Stimulated activated naive CD4-positive, alpha-beta T cell (primary cell): ENCODE results near the gene BCL11B.
"Not testable (repeated sequence)": the region's sequence is repeated elsewhere in the genome, so short reads cannot be mapped to it uniquely, and the experiment has no call there.

Experiments
- DNase-seq, 6 experiments: peaks; one replicate each; lab custom pipeline; 2025; lab: John Stamatoyannopoulos, UW

BCL11B gene

DNA sequence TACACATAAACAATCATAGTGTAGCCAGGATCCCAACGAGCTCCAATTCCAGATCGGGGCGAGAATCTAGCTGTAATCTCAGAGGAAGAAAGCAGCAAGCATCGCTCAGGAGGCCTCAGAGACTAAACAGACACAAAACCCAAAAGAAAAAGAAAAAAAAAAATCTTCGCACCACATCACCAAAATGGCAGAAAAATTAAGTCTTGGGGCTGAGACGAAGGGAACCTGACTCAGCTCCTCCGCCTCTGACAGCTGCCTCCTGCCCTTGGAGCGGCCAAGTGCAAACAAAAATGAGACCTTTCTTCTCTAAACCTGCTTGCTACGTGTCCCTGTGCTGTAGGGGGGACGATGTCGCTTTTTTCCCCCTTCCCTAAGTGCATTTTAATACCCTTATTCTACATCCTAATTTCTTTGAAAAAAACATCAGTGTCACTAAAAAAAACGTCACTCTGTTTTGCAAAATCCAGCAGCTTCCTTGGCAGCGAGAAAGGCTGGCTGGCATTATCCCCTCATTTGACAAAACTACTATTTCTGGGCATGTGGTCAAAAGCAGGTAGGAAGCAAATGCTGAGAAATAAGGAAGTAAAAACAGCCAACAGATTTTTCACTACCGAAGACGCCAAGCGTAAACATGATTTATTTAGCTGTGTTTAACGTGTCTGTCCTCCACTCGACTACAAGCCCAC is 30.5 kb downstream of the BCL11B start:
- DNase-seq = peak in 5 of 6 experiments; percentile 52 to 77 (median 61)

DNA sequence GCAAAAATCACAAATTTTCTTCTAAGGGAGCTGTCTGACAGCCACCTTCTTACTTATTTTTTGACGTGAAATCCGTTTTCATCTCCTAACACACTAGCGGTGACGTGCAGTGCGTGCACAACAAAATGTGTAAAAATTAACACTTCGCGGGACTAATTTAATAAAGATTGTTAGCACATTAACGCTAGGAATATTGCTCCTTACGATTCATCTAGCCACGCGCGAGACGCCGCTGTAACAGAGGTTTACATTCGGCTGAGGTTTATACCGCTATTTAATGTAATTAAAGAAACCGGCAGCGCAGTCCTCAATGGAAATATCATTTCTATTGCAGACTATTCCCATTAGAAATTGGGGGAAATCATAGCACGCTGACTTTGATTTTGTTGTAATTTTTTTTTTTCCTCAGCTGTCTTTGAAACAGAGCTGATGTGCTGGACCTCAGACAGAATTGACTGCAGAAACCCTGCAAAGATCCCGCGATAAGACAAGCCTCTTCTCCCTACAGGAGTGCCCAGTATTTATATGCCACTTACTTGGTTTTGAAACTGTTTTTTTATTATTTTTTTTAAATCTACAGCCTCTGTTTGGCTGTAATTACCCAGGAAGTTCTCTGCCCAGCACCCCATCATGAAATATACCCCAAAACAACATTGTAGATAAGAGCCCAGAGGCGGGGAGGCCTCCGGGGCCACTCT is 31.2 kb downstream of the BCL11B start:
- peak in 1 of 6 experiments; percentile 39 for DNase-seq

DNA sequence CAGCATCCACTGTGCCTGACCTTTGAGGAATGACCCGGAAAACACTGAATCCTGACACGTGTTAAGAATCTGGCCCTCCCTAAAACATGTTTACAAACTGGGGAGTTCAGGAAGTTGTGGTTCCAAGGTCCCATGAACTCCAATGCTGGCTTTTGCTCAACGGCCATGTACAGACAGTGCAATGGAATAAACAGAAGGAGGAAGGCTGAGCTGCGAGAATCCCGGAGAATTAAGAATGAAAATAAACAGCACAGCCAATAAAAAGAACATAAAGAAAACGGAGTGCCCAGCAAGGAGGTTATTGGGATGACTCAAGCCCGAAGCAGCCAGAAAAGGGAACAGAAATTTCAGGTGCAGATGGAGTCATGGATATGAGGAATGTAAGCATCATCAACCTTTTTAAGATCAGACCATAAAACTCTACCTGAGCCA is 32.3 kb downstream of the BCL11B start:
- DNase-seq = no peak

DNA sequence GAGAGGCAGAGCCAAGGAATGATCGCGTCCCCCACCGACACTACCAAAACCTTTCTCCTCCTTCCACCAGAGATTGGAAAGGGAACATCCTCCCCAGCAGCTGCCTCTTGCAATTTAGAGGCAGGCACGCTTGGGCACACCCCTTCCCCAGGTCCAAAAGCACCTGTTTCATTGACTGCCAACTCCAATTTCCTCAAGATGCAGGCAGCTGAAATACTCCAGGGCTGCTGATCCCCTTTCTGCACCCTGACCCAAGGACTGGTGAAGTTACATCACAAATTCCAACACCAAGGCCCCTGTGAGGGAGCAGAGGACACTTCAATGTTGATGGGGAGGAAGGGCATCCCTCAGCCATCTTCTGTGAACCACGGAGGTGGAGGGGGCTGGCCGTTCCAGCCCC is 33.8 kb downstream of the BCL11B start:
- DNase-seq = peak in 1 of 6 experiments; percentile 31

DNA sequence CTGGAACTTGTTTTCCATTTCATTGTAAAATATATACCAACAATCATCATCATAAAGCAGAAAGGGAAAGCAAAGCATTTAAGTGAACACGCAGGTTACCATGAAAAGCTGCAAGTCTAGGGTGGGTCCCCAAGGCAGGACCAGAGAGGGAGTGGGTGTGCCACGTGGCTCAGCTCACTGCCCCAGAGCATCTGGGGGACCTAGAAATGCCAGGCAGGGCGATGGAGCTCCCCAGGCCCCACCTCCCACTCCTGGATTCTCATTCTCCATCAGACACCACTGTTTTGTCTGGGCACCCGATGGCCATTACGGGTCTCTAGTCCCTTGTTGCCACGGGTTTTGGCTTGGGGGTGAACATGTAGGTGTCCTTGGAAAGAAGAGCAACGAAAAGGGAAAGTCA is 34.7 kb downstream of the BCL11B start:
- peak in 1 of 6 experiments; percentile 26 for DNase-seq

DNA sequence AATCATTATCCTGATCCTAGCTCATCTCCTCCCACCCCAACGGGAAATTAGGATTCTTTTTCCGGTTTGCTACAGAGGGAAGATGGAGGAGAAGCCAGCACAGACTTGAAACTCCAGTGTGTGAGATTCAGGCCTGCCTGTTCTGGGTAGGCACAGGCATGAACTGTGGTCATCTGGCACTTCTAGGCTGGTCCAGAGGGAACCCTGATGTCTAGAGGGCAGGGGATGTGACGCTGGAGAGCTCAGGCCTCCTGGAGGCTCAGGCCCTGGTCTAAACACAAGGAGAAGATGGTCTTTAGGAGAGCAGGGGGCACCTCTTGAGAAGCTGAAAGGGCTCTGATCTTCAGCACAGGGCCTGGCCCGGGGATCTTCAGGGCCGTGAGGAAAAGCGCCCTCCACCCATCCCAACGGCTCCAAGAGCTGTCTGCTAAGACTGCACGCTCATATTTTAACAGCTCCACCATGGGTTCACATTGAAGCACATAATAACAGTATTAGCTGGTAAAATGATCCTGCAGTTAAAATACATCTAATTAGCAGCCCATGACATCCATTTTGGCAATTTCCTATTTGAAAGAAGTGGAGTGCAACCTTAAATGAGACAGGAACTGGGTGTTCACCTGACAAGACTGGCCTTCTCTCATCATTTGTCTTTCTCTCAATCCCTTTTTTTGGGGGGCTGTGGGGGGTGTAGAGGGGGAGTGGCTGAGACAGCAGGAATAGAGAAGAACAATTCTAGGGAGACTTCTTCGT is 35.4 kb downstream of the BCL11B start:
- DNase-seq = no peak

DNA sequence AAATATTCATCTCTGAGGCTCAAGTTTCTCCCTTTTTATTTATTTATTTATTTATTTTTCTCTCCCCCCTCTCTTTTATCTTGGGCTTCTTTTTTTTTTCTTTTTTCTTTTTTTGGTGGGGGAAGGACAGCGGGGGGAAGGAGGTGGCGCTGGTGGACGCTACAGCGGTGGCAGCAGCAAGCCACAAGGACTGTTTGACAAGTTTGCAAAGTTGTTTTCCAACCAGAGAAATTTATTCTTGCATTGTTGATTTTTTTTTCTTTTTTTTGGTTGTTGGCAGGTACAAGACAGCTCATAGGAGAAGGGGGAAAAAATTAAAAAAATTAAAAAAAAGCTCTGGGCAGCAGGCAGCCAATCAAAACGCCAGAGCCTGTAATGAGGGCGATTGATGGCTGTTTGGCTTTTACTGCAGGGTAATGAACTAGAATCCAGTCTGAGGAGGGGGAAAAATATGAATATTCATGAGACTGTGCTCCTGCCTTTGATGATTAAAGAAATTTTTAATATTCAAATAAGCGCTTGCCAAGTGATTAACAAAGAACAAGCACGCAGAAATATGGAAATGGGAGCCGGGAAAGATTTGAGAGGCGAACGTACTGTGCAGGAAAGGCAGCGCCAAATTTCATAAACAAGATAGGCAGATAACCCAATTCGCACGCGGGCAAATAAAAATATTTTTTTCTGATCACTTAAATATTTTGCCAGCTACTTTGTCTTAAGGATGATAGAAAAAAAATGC is 36.2 kb downstream of the BCL11B start:
- no peak for DNase-seq

DNA sequence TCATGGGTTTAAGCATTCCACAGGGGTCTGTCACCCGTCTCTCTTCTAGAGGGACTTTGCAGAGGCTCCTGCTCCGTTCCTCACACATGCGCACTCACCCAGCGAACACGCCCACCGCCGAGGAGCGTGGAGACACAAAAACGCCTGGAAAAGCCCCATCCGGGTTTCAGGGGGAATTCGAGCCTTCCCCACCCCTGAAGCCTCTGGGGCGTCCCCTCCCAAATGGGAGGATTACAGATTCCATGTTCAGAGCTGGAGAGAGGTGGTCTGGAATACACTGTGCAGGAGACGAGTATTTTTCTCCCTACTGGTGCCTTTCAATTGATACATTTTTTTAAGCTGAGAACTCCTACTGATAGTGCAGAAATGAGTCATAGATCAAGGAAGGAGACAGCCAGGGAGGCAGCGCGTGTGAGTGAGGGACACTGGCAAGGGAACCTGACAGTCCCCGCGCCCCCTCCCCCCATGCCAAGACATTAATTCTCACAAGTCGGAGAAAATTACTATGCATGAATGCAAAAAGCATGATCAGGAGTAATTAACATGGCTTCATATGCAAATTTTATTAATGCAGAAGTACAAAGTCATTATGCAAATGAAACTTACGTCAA is 36.9 kb downstream of the BCL11B start:
- DNase-seq = peak in 4 of 6 experiments; percentile 68 to 82 (median 78)

DNA sequence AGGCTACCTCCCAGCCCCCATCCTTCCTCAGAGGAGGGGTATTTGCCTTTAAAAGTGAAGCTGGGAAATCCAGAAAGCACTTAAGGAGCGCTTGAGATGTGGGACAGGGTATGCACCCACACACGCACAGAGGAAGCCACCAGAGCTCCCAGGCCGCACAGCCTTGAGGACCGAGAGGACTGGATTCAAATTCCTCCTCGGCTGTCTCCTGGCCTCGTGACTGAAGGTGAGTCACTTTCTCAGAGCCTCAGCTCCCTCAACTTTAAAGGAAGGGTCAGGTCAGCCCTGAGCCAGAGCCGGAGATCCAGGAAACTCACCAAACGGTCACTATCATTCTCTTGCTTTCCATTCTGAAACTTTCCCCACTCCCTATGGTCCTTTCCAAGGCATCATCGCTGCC is 37.6 kb downstream of the BCL11B start:
- DNase-seq = peak in 1 of 6 experiments; percentile 24

DNA sequence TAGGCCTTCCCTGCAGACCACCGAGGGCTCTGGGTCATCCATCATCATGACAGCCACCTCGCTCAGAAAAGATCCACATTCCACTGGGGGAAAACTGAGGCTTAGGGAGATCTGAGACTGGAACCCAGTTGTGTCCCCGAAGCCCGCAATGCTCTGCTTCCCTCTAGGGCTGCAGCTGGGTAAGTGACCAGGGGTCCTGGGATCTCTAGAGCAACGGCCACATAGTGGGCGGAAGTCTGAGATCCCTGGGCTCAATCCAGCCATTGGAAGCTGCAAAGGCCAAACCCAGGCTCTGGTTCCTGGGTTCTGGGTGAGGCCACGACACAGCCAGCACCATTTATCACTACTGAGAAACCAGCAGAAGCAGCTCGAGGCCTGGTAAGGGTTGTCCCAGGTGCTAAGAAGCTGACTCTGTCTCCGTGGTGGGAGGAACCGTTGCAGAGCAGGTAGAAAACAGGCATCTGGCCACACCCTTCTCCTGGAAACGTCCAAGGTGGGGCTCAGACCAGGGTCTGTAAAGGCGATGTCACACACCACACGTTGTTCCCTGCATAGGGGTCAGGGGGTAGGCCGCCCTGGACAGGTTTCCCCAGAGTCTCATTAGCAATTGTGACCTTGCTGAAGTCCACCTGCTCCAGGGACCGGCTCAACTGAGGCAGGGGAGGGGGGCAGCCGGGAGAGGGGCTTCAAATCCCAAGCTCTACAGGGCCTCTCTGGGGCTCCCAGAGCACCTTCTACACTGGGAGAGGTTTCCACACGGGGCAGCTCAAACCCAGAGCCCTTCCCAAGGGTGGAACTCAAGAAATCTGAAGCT is 38.6 kb downstream of the BCL11B start:
- peak in 1 of 6 experiments; percentile 29 for DNase-seq

DNA sequence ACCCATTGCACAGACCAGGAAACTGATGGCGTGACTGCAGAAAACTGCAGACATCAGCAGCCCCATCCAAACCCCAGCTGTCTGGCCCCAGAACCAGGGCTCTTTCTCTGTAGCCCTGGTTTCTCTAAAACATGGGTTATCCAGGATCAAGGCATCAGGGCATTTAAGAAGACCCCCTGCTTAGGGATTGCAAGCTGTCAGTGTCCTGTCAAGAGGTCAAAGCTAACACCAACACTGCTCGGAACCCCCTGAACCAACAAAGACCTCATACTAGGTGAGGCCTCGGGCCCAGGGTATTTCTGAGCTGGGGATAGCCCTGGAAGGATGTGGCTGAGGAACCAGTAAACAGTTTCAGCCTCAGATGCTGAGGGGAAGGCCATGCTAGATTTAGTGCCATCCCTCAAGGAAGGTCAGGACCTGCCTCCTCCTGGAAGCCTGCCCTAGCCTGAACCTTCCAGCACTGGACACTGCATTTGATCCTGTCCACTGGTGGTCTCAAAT is 39.2 kb downstream of the BCL11B start:
- DNase-seq = peak in 1 of 6 experiments; percentile 24

DNA sequence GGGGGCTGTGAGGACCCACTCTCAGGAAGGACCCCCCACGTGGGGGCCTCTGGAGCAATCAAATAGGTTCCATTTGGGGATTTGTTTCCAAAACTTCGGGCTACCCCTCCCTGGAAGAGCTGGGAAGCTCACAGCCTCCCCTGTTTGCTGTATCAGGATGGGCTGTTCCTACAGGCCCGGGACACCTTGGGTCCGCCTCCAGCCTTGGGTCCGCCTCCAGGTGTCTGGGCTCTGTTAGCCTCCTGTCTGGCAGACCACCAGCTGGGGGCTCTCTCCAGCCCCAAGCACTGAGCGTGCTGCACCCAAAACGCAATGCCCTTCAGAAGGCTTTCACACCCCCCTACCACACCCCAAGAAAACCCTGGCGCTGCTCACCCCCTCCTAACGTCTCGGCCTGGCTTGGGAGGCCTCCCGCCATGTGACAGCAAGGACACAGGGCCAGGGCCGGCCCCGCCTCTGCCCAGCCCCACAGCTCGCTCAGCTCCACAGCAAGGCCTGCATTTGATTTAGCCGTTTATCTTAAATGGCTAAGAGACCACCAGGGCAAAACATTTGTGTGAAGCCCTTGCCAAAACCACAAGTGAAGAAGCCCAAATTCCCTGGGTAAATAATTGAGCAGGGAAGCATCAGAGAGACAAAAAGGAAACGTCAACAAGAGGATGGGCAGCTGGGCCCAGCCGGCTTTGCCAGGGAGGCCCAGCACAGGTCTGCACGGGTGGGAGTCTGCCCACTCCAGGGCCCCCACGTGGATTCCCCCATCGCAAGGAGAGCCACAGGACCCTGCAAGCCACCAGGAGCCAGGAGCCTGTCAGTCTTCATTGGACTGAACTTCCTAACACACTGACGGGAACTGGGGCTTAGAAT is 39.9 kb downstream of the BCL11B start:
- peak in 1 of 6 experiments; percentile 47 for DNase-seq

DNA sequence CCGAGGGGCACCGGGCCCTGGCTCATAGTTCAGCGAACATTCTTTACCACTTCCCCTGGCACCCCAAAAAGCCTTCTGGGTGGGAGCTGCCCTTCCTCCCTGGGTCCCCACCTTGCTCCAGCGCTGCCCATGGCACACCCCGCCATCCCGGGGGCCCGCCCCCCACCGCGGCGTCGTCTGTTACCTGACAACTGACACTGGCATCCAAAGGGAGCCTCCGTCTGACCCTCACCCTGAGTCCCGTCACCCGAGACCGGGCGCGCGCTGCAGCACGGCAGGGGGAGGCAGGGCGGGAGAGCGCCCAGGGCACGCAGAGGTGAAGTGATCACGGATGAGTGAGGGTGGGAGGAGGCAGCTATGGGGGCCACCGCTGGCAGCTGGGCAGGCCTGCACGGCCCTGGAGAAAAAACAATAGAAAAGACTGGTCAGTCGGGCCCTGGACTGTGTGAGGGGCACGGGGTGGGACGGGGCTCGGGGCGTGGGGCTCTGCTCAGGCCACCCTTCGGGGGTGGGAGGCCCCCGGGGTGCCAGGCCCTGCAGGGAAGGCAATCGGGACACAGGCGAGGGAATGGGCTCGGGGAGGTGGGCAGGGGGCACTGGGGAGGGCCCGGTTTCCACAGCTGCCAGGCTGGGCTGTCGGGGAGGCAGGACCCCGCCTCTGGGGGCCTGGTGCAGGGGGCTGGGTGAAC is 40.7 kb downstream of the BCL11B start:
- no peak for DNase-seq

DNA sequence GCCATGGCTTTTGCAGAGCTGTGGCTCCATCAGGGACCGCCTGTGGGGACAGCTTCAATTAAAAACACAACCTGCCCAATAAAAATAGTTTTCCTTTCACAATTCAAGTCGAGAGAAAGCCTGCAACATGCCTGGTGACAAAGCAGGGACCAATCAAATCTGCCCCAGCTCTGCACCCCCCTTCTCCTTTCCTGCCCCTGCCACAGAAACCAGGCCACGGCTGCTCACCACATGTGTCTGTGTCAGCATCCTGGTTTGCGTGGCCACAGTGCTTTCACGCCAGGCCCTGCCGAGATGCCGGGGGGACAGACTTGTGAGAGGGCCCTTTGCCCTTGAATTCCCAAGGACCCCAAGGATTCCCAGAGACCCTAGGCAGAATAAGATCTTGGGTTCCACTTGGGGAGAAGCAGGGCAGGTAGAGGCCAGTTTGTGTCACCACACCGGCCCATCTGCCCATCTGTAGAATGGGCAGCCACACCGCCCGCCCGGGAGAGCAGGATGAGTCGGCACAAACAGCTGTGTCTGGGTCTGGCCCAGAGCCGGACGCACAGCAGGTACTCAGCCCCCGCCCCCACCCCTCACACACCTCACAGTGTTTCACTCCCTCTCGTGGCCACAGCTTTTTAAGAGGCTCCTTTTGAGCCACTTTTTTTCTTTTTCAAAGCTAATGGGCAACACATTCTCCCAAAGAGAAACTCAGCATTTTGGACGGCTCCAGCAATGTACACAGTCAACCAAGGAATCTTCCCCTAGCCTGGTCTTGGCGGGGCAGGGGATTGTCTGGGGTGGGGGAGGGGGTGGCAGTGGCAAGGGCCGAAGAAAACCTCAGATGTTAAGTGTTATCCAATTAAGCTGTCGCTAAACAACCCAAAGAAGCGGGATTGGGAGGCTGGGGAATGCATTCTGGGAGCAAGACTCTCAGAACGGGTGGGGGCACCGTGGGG is 41.5 kb downstream of the BCL11B start:
- DNase-seq = peak; percentile 77 to 85 (median 82)

DNA sequence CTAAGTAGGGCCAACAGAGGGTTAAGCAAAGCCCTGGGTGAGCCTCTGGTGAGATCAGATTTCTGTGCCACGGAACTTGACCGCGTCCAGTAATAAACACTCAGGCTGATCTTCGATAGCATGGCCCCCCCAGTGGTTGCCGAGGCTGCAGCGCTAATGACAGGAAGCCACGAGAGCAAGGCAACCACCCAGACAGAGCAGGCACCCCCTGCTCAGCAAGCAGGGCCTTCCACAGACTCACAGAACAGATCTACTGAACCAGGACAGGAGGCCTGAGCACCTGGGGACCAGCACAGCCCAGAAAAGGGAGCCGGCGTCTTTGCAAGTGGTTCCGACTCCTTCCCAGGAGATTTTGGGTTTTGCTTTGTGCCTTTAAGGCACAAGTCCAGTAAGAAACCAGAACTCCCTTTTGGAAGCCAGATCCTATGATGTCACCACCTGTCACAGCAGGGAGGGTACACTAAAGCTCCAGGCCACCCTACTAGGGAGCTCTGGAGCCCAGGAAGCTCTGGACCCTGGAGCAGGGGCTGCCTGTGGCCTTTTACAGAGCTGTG is 42.3 kb downstream of the BCL11B start:
- peak in 4 of 6 experiments; percentile 38 to 76 (median 56) for DNase-seq

DNA sequence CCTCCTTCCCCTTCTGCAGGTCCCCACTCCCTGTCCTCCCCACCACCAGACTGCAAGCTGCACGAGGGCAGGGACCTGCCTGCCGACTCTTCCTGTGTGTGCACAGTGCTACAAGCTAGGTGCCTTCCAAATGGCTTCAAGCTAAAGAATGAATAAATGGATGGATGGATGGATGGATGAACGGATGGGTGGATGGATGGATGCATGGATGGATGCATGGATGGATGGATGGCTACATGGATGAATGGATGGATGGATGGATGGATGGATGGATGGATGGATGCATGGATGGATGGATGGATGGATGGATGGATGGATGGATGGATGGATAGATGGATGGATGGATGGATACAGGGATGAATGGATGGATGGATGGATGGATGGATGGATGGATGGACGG is 43.2 kb downstream of the BCL11B start:
- DNase-seq = not testable (repeated sequence)

DNA sequence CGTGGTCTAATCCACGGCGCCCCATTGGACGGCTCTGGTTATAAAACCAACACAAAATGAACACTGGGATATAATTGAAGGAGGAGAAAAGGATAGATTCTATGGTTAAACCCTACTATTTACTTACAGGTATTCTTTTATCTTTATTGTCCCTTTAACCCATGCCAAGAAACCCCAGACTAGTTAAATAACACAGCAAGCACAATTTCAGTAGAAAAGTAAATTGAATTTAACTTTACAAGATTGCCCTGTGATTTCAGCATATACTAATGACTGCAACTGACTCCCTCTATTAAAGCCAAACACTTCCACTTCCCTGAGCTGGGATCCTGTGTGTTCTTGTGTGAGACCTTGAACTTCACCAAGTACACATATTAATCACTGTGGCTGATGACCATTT is 45.3 kb downstream of the BCL11B start:
- DNase-seq = no peak
